Measurements from ENCODE around the gene NTN3.

GRCh38 chr16:2447920-2448583 lies 23.0 kb upstream of the NTN3 start:
- TF ChIP-seq POLR2AphosphoS5 (IDR thresholded peaks at IDR 0.05; ENCODE audit: low read depth, low read length) = no peak
- no peak for TF ChIP-seq SRF (IDR thresholded peaks at IDR 0.05; ENCODE audit: low read depth, low read length)
- no peak for TF ChIP-seq EZH2 (IDR thresholded peaks at IDR 0.05; ENCODE audit: low read depth, low read length, severe bottlenecking)
- TF ChIP-seq TAF1 (IDR thresholded peaks at IDR 0.05; ENCODE audit: low read depth, low read length) = no peak
- TF ChIP-seq ATF2 (IDR thresholded peaks at IDR 0.05; ENCODE audit: low read length) = no peak
- no peak for TF ChIP-seq ASH2L (IDR thresholded peaks at IDR 0.05; ENCODE audit: low read length)
- no peak for TF ChIP-seq CTCF (IDR thresholded peaks at IDR 0.05; ENCODE audit: control extremely low read depth in 1 of 3, insufficient read depth in 1 of 3, low read depth in 1 of 3, low read length in 3 of 3)
- no peak for TF ChIP-seq SIN3A (conservative IDR thresholded peaks at IDR 0.05 in 1 of 2, IDR thresholded peaks at IDR 0.05 in 1 of 2; ENCODE audit: low read depth in 1 of 2, low read length in 2 of 2)
